T-helper 9 cell (primary cell): ENCODE results near the gene GUSB.
"Not testable (repeated sequence)": the region's sequence is repeated elsewhere in the genome, so short reads cannot be mapped to it uniquely, and the experiment has no call there.

ENCODE experiments used
- DNase-seq: peaks from one replicate; pipeline ENCODE4 v3.0.0-alpha.2; 2020

The GUSB gene

DNA sequence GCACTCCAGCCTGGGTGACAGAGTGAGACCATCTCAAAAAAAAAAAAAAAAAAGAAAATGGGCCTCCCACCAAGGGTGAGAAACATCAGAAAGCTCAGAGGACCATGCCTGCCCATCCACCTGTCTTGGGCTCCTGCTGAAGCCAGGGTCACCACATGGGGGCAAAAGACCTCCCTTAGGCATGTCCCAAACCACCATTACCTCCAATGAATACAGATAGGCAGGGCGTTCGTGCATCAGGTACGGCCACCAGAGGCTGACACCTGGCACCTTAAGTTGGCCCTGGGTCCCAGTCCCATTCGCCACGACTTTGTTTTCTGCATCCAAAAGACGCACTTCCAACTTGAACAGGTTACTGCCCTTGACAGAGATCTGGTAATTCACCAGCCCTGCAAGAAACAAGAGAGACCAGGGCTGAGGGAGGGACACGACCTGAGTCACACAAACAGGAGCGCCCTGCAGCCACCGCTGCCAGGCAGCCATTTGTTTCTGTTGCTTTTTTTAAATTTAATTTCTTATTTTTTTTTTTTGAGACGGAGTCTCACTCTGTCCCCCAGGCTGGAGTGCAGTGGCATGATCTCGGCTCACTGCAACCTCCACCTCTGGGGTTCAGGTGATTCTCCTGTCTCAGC lies 6.1 kb downstream of the GUSB start:
- no peak for DNase-seq

DNA sequence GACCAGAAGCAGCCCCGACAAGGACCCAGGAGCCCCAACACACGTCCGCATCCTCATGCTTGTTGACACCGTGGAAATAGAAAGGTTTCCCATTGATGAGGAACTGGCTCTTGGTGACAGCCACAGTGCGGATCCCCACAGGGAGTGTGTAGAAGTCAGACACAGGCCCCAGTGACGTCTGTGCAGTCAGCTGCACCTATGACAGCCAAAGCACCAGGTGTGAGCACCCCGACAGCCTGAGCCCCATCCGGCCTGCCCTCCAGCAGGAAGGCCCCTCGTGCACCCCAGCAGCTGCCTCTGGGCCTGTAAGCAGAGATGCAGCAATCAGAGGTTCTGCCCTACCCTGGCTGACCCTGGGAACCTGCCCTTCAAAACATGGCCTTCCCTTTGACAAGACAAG lies 7.1 kb downstream of the GUSB start:
- DNase-seq: no peak

DNA sequence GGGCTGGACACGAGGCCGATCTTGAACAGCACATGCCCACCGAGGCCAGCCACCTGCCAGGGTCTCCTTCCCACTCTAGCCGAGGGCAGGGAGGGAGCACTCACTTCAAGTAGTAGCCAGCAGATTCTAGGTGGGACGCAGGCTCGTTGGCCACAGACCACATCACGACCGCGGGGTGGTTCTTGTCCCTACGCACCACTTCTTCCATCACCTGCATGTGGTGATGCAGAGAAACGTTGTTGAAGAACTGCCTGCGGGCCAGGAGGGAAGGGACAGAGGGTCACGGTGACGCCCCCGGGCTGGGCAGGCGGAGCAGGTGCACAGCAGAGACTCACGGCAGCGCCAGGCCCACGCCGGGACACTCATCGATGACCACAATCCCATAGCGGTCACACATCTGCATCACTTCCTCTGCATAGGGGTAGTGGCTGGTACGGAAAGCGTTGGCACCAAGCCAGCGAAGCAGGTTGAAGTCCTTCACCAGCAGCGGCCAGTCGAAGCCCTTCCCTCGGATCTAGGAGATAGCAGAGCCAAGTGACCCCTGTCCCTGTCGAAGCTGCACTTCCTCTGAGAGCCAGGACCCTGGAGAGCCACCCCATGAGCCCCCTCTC lies 7.7 kb downstream of the GUSB start:
- no peak for DNase-seq

DNA sequence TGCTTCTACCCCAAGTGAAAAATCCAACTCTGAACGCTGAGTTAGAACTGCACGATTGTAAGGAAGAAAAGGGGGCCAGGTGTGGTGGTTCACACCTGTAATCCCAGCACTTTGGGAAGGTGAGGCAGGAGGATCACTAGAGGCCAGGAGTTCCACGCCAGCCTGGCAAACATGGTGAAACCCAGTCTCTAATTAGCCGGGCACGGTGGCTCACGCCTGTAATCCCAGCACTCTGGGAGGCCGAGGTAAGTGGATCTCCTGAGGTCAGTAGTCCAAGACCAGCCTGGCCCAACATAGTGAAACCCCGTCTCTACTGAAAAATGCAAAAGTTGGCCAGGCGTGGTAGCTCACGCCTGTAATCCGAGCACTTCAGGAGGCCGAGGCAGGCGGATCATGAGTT lies 9.0 kb downstream of the GUSB start:
- DNase-seq: no peak

DNA sequence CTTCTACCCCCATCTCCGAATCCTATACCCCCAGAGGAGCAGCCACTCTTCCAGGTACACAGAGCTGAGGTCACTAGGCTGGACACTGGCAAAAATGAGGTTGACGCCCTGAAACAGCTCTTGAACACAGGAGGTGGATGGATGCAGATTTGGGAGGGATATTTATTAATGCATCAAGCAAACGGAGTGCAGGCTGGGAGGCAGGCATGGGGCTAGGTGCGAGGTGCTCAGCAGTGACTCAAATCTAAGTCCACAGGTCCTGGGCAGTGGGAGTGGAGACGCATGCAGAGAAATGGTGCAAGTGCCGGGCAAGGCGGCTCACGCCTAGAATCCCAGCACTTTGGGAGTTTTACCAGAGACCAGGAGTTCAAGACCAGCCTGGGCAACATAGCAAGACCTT lies 11.0 kb downstream of the GUSB start:
- no peak for DNase-seq

DNA sequence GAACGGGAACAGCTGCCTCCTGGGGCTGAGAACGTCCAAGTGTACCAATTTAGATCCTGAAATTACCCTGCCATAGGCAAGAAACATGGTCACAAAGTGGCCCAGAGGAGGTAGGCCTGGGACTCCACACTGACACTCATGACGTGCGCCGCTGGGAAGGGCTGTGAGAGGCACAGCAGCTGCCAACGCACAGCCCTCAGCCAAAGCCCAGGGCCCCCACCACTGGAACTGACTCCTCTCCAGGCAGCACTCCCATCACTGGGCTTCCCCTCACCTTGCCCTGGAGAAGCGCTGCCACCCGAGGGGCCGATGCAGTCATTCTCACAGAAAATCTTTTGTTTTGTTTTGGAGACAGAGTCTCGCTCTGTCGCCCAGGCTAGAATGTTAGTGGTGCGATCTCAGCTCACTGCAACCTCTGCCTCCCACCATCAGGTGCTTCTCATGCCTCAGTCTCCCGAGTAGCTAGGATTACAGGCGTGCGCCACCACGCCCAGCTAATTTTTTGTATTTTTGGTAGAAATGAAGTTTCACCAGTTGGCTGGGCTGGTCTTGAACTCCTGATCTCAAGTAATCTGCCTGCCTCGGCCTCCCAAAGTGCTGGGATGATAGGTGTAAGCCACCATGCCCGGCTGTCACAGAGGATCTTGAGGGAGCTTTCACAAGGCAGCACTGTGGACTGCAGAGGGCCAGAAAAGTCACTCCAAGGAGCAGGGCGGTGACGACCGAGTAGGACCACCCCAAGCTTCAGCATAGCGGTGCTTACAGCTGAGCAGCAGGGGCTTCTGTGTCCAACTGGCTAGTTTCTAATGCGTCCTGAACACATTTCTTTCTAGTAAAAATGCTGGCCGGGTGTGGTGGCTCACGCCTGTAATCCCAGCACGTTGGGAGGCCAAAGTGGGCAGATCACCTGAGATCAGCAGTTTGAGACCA lies 13.5 kb downstream of the GUSB start:
- DNase-seq: no peak

DNA sequence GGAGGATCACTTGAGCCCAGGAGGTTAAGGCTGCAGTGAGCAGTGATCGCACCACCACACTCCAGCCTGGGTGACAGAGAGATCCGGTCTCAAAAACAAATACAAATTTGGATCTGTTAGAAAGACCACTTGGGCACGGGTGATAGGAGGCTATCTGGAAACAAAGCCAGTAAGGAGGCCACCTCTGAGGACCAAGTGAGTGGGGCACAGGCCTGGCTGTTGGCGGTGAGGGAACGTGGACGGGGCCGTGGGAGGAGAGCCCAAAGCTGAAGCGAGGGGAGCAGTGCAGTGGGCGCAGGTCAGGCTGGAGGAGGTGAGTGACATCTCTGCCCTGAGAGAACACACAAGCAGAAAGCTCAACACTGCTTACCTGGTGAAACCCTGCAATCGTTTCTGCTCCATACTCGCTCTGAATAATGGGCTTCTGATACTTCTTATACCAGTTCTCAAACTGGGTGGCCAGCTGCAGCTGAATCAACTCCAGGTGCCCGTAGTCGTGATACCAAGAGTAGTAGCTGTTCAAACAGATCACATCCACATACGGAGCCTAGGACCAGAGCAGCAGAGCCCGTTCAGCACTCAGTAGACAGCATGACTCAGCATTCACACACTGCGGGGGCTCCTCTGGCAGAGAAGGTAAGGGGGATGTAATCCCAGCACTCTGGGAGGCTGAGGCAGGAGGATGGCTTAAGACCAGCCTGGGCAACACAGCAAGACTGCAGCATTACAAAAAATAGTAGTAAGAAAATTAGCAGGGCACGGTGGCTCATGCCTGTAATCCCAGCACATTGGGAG lies 14.5 kb downstream of the GUSB start:
- DNase-seq: no peak

DNA sequence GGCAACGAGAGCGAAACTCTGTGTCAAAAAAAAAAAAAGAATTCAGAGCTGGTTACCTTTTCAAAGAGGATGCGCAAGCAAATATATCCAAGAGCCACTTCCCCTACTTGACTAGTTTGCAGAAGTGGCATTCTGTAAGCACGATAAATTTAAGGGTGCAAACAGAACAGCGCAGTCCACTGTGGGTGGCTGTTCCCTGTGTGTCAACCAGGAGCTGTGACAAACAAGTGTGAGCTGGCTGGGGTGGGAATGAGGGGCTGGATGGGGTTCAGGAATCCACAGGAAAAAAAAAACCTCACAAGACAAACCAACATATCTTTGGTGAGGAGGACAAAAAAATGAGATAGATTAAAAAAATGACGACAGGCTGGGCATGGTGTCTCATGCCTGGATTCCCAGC lies 15.9 kb downstream of the GUSB start:
- DNase-seq: no peak

DNA sequence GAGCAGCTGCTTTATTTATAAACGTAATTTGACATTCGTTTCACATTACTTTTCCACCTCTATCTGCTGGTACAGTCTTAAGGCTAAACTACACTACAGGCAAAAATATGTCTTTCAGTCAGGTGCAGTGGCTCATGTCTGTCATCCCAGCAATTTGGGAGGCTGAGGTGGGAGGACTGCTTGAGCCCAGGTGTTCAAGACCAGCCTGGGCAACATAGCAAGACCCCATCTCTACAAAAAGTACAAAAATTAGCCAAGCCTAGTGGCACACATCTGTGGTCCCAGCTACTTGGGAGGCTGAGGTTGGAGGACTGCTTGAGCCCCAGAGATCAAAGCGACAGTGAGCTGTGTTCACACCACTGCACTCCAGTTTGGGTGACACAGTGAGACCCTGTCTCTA lies 17.3 kb downstream of the GUSB start:
- DNase-seq: not testable (repeated sequence)

DNA sequence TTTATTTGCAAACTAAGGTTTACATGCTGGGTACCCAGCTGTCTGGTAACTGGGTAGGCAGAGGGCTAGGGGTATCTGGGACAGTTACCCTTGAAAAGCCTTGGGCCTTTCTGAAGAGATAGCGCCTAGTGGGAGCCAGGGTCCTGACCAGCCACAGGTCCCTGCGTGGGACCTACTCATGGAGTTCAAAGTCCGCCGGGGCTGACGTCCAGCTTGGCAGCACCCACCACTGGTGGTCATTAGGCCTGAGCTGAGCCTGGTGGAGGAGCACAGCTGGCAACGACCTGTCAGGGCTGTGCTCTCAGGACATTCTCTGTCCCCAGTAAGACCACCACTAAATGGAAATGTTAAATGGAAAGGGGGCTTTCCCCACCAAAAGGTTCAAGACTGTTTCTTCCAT lies 20.0 kb downstream of the GUSB start:
- DNase-seq: no peak

DNA sequence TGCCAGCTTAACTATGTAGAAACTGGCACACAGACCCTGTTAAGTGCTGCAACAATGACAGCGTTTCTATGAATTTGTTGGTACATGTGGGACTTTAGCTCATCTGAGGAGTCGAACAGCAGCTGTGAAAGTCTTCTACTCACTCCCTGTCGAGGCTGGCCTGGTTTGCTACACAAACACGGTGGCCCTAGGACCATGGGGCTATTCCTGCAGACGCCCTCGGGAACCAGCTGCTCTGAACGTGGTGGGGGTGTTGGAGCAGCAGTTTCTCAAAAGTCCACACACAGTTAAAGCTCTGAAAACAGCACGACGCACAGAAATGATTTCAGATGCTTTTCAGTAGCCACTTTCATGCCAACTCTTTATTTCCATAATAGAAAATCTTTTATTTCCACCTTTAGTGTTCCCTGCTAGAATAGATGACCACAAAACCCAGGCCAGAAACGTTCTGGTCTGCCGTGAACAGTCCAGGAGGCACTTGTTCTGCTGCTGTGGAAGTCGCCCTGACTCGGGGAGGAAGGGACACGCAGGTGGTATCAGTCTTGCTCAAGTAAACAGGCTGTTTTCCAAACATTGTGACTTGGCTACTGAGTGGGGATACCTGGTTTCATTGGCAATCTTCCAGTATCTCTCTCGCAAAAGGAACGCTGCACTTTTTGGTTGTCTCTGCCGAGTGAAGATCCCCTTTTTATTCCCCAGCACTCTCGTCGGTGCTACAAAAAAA lies 21.5 kb downstream of the GUSB start:
- no peak for DNase-seq

DNA sequence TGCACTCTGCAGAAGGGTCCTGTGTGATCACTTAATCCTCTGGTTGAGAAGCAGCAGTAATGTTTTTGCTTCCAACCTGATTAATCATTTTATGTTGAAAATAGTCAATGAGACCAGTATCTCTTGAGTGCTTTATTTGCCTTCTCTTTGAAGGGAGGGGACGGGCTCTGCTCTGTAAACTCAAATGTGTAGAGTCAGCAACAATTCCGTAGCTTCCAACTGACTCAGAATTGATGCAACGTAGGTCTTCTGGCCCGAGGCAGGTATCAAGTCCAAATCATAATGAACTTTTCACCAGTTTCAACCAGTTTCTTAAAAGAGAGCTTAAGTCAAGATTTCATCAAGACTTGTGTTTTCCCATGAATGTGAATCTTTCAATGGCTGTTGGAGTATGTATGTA lies 26.3 kb downstream of the GUSB start:
- no peak for DNase-seq

DNA sequence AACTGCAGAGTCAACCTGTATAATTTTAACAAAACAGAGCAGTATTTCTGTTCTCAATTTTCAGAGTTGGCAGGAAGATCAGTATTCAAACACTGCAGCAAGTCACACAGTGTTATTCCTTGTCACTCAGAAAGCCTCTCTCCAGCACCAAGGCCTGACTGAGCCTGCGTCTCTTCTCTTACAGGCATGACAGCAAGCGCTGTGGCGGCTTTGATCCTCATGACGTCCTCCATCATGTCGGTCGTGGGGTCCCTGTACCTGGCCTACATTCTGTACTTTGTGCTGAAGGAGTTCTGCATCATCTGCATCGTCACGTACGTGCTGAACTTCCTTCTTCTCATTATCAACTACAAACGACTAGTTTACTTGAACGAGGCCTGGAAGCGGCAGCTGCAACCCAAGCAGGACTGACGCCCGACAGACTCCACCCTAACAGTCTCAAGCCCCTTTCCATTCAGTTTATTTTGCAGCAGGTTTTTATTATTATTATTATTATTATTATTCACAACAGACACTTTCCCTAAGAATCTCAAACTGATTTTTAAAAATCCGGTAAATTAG lies 28.0 kb downstream of the GUSB start:
- DNase-seq: no peak

DNA sequence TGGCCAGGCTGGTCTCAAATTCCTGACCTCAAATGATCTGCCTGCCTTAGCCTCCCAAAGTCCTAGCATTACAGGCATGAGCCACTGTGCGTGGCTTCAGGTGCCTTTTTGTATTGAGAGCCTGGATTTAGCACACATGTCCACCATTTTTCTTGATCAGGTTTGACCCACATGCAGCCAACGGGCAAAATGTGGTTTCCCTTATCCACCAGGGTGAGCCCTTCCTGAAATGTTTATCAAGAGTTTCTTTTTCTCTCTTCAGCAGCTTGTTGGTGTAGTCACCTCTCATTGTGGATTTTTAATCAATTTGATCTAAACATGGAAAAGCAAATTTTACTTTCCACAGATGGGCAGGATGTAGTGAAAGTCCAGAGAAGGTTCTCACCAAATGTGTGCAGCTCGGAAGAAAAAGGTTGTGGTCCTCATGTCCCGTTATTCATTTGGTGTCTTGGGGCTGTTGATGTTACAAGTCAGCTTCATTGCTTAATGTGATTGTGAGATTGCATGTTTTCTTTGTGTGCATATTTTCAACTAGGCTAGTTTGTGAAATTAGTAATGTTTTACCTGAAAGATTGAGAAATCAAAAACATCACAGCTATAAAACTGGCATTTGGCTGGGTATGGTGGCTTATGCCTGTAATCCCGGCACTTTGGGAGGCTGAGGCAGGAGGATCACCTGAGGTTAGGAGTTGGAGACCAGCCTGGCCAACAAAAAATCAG lies 28.9 kb downstream of the GUSB start:
- DNase-seq: no peak

DNA sequence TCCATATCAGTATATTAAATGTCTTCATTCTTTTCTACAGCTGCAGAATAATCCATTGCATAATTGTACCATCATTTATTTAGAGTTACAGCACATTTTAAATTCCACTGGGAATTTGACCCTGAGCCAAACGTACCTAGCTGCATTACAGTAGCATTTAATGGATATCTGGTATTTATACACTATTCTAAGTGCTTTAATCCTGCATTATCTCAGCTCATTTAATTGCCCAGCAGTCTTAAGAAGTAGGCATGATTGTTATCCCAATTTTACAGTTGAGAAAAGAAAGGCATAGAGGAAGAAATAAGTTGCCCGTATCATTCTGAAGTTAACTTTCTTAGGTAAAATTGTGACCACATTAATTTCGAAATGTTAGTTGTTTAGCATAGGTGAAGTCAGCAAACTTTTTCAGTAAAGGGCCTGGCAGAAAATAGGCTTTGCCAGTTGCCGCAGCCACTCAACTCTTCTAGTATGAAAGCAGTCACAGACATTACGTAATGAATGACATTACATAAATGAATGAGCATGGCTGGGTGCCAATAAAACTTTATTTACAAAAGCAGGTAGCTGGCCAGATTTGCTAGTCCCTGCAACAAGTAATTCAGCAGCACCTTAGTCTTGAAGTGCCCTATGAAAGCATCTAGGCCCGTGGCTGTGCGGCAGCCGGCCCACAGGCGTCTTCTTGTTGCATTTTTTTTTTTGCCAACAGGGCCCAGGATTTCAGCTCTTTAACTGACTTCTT lies 30.0 kb downstream of the GUSB start:
- DNase-seq: no peak

DNA sequence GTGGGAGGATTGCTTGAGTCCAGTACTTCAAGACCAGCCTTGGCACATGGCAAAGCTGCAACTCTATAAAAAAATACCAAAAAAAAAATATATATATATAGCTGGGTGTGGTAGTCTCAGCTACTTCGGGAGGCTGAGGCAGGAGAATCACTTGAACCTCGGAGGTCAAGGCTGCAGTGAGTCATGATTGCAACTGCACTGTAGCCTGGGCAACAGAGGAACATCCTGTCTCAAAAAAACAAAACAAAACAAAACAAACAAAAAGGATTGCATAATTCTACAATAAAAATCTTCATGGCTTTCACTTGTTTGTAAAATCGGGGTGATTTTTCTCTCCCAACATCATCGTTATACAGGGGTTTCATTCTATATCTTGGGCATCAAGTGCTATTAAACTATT lies 35.1 kb downstream of the GUSB start:
- DNase-seq: no peak

DNA sequence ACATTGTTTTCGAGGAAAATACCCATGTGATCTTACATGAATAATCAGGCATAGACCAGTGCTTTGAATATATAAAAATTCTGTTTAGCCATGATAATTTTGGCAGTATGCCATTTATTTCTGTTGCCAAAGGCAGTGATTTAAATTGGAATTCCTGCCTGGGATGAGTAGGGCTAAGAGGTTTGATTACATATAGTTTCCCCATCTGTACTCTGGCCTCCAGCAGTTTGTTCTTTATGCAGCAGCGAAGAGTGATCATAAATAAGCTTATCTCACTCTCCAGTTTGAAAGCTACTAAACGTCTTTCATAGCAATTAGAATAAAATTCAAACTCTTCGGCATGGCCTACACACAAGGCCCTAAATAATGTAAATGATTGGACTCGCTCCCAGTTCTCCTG lies 36.2 kb downstream of the GUSB start:
- not testable (repeated sequence) for DNase-seq

DNA sequence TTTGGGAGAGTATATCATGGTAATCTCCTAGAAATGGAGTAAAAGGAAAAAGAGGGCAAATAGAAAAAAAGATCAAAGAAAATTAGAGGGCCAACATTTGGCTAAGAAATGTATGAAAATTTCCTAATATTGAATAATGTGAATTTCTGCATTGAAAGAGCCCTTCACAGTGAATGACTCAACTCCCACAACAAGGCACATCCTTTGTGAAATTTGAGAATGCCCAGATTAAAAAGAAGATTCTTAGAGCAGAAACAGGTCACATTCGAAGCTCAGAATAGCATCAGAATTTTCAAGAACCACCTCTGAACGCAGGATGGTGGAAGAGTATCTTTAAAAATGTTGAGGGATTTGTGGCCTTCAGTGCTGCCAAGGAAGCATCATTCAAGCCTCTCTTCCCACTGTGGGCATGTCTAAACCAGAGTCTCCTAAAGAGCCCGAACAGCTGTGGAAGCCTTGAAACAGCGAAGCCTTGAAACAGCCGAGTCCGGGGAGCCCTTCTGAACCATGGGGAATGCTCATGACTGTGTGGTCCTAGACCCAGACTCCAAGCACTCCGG lies 43.6 kb downstream of the GUSB start:
- DNase-seq: no peak

DNA sequence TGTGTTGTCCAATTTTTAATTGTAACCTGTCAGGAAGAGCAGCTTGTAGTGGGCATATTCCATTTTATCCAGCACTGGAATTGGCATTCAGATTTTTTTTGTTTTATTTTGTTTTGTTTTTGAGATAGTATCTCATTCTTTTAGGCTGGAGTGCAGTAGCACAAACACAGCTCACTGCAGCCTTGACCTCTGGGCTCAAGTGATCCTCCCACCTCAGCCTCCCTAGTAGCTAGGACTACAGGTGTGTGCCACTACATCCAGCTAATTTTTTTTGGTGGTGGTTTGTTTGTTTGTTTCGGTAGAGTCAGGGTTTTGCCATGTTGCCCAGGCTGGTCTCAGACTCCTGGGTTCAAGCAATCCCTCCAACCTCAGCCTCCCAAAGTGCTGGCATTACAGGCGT lies 44.7 kb downstream of the GUSB start:
- DNase-seq: no peak

DNA sequence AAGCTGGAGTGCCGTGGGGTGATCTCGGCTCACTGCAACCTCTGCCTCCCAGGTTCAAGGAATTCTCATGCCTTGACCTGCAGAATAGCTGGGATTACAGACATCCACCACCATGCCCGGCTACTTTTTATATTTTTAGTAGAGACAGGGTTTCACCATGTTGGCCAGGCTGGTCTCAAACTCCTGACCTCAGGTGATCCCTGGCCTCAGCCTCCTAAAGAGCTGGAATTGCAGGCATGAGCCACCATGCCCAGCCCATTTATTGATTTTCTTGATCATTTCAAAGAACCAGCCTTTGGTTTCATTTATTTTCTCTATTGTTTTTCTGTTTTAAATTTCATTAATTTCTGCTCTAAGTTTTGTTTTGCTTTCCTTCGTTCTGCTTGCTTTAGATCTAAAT lies 50.3 kb downstream of the GUSB start:
- no peak for DNase-seq
